Retinal pigment epithelial cell (primary cell): ENCODE data around the gene SUSD6.

ENCODE experiments used
- DNase-seq: peaks from one replicate; pipeline ENCODE4 v3.0.0-alpha.2; 2010; ENCODE audit warnings: low read depth
- H3K4me3 ChIP-seq: 2 replicates; pipeline ENCODE4 v1.5.1; 2011; ENCODE audit warnings: mild to moderate bottlenecking, low read length, control low read depth, moderate library complexity
- TF ChIP-seq, protein P1 (sequence below): conservative IDR thresholded peaks from 2 replicates; pipeline ENCODE4 v1.5.1; 2011; ENCODE audit warnings: low read depth, low read length, control low read depth, inconsistent platforms

Gene SUSD6

DNA sequence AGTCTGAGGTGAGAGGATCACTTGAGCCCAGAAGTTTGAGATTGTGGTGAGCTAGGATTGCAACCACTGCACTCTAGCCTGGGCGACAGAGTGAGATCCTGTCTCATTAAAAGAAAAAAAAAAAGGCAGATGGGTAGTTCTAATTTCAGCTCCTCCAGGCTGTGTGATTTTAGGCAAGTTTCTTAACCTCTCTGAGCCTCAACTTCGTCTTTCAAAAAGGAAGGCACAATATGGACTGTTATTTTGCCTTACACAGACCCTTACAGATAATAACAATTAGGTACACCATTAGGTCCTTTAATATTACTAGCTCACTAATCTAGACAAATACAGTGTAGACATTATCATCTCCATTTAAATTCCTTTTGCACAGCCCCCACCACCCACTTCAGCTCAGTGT is 31.9 kb upstream of the SUSD6 start:
- no peak for DNase-seq
- TF ChIP-seq, protein P1, sequence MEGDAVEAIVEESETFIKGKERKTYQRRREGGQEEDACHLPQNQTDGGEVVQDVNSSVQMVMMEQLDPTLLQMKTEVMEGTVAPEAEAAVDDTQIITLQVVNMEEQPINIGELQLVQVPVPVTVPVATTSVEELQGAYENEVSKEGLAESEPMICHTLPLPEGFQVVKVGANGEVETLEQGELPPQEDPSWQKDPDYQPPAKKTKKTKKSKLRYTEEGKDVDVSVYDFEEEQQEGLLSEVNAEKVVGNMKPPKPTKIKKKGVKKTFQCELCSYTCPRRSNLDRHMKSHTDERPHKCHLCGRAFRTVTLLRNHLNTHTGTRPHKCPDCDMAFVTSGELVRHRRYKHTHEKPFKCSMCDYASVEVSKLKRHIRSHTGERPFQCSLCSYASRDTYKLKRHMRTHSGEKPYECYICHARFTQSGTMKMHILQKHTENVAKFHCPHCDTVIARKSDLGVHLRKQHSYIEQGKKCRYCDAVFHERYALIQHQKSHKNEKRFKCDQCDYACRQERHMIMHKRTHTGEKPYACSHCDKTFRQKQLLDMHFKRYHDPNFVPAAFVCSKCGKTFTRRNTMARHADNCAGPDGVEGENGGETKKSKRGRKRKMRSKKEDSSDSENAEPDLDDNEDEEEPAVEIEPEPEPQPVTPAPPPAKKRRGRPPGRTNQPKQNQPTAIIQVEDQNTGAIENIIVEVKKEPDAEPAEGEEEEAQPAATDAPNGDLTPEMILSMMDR = no peak

DNA sequence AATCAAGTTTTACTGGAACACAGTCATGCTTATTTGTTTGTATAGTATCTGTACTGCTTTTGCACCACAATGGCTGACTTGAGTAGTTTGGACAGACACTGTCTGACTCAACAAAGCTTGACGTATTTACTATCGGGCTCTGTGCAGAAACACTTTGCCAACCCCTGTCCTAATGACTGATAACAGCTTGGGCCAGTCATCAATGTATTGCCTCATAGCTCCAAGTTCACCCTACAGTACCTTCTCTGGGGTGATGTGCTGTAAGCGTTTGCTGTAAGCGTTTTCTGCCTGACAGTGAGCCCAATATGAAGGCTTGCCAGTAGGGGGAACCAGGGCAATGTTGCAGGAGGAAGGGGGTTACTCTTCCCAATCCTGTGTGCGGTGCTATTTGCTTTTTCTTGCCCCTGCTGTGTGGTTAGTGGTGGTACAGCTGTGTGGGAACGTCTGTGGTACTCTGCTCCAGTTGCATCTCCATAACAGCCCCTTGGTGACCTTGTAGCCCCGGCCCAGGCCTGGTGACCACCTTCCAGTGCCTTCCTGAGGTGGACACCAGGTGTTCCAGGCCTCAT is 31.3 kb upstream of the SUSD6 start:
- H3K4me3 ChIP-seq = no peak overlapping the region
- DNase-seq = no peak
- TF ChIP-seq, protein P1 = peak; percentile 73

More for the DNA sequence above, 31.9 kb upstream of the SUSD6 start:
- no peak overlapping the region for H3K4me3 ChIP-seq

DNA sequence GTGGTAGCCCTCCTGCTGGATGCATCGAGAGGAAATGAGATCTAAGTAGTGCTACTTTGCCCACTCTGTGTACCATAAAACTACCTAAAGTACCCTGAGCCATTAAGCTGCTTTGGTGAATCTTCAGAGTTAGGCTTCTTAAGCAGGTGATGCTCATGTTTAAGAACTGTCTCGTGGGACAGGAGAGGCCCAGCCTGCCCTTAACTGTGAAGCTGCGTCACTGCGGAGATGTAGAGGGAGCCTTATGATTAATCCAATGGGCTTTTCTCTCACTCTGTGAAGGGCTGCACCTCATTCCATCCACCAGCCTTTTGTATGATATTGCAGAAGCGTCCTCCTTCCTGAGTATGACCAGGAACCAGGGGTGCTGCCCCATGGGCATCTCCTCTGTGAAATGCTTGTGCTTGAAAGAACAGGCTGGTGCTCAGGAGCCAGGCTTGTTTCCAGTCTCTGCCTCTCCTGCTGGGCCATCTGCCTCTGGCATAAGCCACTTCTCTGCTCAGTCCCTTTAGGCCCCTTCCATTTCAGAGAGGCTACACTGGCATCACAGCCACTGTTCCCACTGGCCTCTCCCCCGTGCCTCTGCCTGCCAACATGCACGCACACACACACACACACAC is 30.0 kb upstream of the SUSD6 start:
- DNase-seq = no peak
- H3K4me3 ChIP-seq = no peak overlapping the region
- TF ChIP-seq, protein P1 = no peak

DNA sequence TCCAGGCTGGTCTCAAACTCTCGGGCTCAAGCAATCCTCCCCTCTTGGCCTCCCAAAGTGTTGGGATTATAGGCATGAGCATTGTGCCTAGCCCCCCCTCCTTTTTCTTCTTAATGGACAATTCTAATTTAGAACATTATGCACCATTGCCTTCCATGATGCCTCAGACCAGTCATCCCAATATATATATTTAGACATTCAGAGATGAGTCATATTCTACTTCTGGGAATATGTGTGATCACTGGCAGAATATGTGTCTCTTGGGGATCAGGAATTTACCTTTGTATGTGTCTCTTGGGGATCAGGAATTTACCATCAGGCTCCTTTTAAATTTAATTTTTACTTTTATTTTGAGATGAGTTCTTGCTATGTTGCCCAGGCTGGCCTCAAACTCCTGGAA is 29.2 kb upstream of the SUSD6 start:
- TF ChIP-seq, protein P1 = no peak
- no peak for DNase-seq
- no peak overlapping the region for H3K4me3 ChIP-seq

DNA sequence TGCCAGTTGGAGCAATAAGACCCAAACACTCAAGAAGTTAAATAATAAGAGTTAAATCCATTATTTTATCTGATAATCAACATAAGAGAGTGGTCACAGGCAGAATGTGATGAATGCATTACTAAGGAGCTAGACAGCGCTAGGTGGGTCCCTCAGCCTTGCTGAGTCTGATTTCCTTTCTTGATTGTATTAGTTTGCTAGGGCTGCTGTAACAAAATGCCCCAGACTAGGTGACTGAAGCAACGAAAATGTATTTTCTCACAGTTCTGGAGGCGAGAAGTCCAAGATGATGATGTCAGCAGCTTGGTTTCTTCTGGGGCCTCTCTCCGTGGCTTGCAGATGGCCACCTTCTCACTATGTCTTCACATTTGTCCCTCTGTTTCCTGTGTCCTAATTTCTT is 28.6 kb upstream of the SUSD6 start:
- TF ChIP-seq, protein P1 = no peak
- no peak overlapping the region for H3K4me3 ChIP-seq

DNA sequence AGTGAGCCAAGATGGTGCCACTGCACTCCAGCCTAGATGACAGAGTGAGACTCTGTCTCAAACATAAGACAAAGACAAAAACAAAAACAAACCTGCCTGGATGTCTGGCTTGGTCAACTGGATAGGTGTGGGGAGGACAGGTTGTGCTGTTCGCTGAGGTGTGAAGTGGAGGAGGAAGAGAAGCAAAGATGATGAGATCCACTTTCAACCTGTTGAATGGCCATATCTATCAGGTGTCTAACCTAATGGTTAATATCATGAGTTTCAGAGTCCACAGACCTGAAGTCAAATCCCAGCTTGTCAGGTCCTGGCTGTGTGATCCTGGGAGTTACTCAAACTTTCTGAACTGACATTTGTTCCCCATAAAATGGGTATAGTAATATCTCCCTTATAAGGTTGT is 27.0 kb upstream of the SUSD6 start:
- DNase-seq = no peak
- TF ChIP-seq, protein P1 = no peak
- no peak overlapping the region for H3K4me3 ChIP-seq

More for the DNA sequence above, 28.6 kb upstream of the SUSD6 start:
- no peak for DNase-seq

DNA sequence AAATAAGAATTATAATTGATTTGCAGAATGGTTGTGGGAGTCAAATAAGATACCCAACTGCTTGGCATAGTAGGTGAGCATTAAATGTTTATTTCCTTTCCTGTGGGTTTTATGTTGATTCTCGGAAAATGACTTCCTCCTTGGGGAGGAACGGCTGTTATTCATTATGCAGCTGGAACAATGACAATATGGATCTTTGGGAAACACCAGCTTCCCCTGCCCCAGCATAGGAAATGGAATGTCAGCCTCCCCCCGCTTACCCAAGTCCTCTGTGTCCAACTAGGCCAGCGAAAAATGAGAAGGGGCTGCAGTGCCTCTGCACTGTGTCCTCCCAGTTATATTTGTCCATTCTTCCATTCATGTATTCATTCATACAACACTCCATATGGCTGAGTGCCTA is 25.0 kb upstream of the SUSD6 start:
- DNase-seq = no peak
- no peak overlapping the region for H3K4me3 ChIP-seq
- TF ChIP-seq, protein P1 = no peak
